Measurements from ENCODE around the gene USP38. TPM values are rescaled to one million over a fixed set of nuclear protein-coding genes. Genes with fewer than 3 reads are reported as not detected.
"Not testable (repeated sequence)": the region's sequence is repeated elsewhere in the genome, so short reads cannot be mapped to it uniquely, and the experiment has no call there.

Gene USP38
- total RNA-seq, 4 donors from 2014 or later: 18.8 to 24.1 (median 19.9) TPM

GRCh38 chr4:143262838-143263237, 78.1 kb downstream of the USP38 start:
- TF ChIP-seq, protein P1, sequence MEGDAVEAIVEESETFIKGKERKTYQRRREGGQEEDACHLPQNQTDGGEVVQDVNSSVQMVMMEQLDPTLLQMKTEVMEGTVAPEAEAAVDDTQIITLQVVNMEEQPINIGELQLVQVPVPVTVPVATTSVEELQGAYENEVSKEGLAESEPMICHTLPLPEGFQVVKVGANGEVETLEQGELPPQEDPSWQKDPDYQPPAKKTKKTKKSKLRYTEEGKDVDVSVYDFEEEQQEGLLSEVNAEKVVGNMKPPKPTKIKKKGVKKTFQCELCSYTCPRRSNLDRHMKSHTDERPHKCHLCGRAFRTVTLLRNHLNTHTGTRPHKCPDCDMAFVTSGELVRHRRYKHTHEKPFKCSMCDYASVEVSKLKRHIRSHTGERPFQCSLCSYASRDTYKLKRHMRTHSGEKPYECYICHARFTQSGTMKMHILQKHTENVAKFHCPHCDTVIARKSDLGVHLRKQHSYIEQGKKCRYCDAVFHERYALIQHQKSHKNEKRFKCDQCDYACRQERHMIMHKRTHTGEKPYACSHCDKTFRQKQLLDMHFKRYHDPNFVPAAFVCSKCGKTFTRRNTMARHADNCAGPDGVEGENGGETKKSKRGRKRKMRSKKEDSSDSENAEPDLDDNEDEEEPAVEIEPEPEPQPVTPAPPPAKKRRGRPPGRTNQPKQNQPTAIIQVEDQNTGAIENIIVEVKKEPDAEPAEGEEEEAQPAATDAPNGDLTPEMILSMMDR (IDR thresholded peaks at IDR 0.05): no peak
- TF ChIP-seq POLR2A (IDR thresholded peaks at IDR 0.05): no peak
- TF ChIP-seq EP300 (IDR thresholded peaks at IDR 0.05): no peak
- no peak for DNase-seq (ENCODE audit: low spot score in 2 of 2)
- Histone ChIP-seq H3K27me3 (no peaks in the 10 kb centered on the region), H3K36me3 (no peaks in the 10 kb centered on the region), H3K4me3 (no peak overlapping the region), H3K27ac (no peak overlapping the region), H3K4me1 (peaks cover 0 to 7% (median 0%) of the 10 kb centered on the region in 4 donors), H3K9me3 (peaks cover 0 to 5% (median 0%) of the 10 kb centered on the region in 4 donors)
- WGBS, 2 donors: 55 to 67% methylated on average over 1 of the region's 1 CpG

DNA sequence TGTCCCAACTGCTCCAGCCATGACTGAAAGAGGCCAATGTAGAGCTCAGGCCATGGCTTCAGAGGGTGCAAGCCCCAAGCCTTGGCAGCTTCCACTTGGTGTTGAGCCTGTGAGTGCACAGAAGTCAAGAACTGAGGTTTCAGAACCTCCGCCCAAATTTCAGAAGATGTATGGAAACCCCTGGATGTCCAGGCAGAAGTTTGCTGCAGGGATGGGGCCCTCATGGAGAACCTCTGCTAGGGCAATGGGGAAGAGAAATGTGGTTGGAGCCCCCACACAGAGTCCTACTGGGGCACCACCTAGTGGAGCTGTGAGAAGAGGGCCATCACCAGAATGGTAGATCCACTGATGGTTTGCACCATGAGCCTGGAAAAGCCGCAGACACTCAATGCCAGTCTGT, 83.0 kb downstream of the USP38 start:
- H3K27me3 ChIP-seq; DNase-seq (ENCODE audit: low spot score in 2 of 2); H3K36me3 ChIP-seq; H3K27ac ChIP-seq; H3K4me3 ChIP-seq; H3K4me1 ChIP-seq; H3K9me3 ChIP-seq: not testable (repeated sequence)
- WGBS, 2 donors: 95 to 100% methylated on average over 2 of the region's 2 CpGs

DNA sequence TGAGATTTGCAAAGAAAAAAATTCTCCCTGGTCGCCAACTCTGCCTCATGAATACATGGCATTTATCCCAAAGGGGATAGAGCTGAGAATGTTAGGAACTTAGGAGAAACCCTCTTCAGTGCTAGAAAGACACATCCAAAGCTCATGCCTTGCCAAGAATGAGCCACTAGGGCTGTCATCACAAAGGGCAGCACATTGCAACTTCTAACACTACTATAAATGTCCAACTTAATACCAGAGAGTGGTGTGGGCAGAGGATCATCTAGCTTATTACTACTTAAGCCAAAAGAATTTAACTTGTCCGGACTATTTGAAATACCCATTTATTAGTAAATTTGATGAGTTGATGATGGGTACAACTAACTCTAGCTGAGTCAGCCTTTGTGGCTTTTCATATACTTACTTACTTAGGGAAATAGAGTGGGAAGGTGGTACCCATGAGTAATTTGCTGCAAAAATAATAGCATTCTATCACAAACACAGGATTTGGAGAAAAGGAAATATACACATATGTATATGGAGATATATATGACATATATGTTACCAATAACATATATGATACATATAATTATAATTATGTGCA, 85.6 kb downstream of the USP38 start:
- TF ChIP-seq EP300 (IDR thresholded peaks at IDR 0.05): no peak
- TF ChIP-seq POLR2A (IDR thresholded peaks at IDR 0.05): no peak
- TF ChIP-seq, protein P1 (IDR thresholded peaks at IDR 0.05): no peak
- 61 to 65% methylated on average over 2 of the region's 2 CpGs for WGBS, 2 donors
- Histone ChIP-seq H3K4me1 (no peaks in the 10 kb centered on the region), H3K9me3 (peaks cover 0 to 8% (median 0%) of the 10 kb centered on the region in 4 donors), H3K36me3 (no peaks in the 10 kb centered on the region), H3K27ac (no peak overlapping the region), H3K27me3 (no peaks in the 10 kb centered on the region), H3K4me3 (no peak overlapping the region)
- DNase-seq (ENCODE audit: low spot score in 2 of 2): no peak

Other genes starting within 250 kb of the USP38 start
- gene GAB1, start 152.0 kb downstream of the USP38 start, total RNA-seq: 100 to 1,000 TPM in 1 of 4 donors, 10 to 100 TPM in 3; 50.7 to 123 (median 81.4) TPM